NOMO-1 (cell line): ENCODE data around the gene ITGA11.
A peak's percentile ranks its signal among the peaks of the same experiment; 100 is the strongest.
"Not testable (repeated sequence)": the region's sequence is repeated elsewhere in the genome, so short reads cannot be mapped to it uniquely, and the experiment has no call there.

Source experiments
- DNase-seq, 2 experiments: peaks; one replicate each; lab custom pipeline; 2025; ENCODE audit not compliant: unreplicated experiment in 2 of 2; lab: John Stamatoyannopoulos, UW

The ITGA11 gene

GRCh38 chr15:68411735-68412134 lies 20.2 kb downstream of the ITGA11 start:
- DNase-seq: no peak

GRCh38 chr15:68411343-68411675 lies 20.7 kb downstream of the ITGA11 start:
- DNase-seq: no peak

- DNase-seq: no peak
Measured at GRCh38 chr15:68410466-68411342, 21.3 kb downstream of the ITGA11 start.

- no peak for DNase-seq
Measured at GRCh38 chr15:68409736-68410370, 22.1 kb downstream of the ITGA11 start.

- DNase-seq: no peak
Measured at GRCh38 chr15:68408971-68409370, 23.0 kb downstream of the ITGA11 start.

- DNase-seq: no peak
Measured at GRCh38 chr15:68407886-68408881, 23.8 kb downstream of the ITGA11 start.

- DNase-seq: no peak
Measured at GRCh38 chr15:68407141-68407885, 24.6 kb downstream of the ITGA11 start.

- DNase-seq: no peak
Measured at GRCh38 chr15:68405378-68406250, 26.3 kb downstream of the ITGA11 start.

GRCh38 chr15:68404056-68404798 lies 27.7 kb downstream of the ITGA11 start:
- no peak for DNase-seq

- no peak for DNase-seq
Measured at GRCh38 chr15:68403161-68403941, 28.6 kb downstream of the ITGA11 start.

- DNase-seq: no peak
Measured at GRCh38 chr15:68402432-68403160, 29.4 kb downstream of the ITGA11 start.

- DNase-seq: no peak
Measured at GRCh38 chr15:68401496-68402431, 30.2 kb downstream of the ITGA11 start.

- DNase-seq: peak in 1 of 2 experiments; percentile 39
Measured at GRCh38 chr15:68400066-68400456, 31.9 kb downstream of the ITGA11 start.

GRCh38 chr15:68399096-68400065 lies 32.6 kb downstream of the ITGA11 start:
- DNase-seq: no peak

GRCh38 chr15:68397999-68398398 lies 34.0 kb downstream of the ITGA11 start:
- not testable (repeated sequence) for DNase-seq
